ENCODE results near the gene SLC26A6. TPM values are rescaled to one million over a fixed set of nuclear protein-coding genes. Genes with fewer than 3 reads are reported as not detected.

Gene SLC26A6
- total and polyA plus RNA-seq, 2 of the 13 experiments (the other 11 are each of a cell fraction or from before 2014, with no cell fraction given) = 40.7 to 184 TPM

- TF ChIP-seq, protein P1, sequence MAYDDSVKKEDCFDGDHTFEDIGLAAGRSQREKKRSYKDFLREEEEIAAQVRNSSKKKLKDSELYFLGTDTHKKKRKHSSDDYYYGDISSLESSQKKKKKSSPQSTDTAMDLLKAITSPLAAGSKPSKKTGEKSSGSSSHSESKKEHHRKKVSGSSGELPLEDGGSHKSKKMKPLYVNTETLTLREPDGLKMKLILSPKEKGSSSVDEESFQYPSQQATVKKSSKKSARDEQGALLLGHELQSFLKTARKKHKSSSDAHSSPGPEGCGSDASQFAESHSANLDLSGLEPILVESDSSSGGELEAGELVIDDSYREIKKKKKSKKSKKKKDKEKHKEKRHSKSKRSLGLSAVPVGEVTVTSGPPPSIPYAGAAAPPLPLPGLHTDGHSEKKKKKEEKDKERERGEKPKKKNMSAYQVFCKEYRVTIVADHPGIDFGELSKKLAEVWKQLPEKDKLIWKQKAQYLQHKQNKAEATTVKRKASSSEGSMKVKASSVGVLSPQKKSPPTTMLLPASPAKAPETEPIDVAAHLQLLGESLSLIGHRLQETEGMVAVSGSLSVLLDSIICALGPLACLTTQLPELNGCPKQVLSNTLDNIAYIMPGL (CRISPR knock-in tag; IDR thresholded peaks at IDR 0.05; ENCODE audit: borderline replicate concordance in 1 of 2, low read depth in 1 of 2) = 0 out of 4 replicates have a peak, but pooled peaks of 1 of the 2 experiments have one; percentile 26
- no peak for TF ChIP-seq TBP (CRISPR knock-in tag; IDR thresholded peaks at IDR 0.05)
- TF ChIP-seq ZFX (CRISPR knock-in tag; IDR thresholded peaks at IDR 0.05; ENCODE audit: low read depth) = no peak
- TF ChIP-seq POLR2A (IDR thresholded peaks at IDR 0.05; ENCODE audit: insufficient read depth in 1 of 2, low read depth in 2 of 2, low read length in 2 of 2) = 0 out of 4 replicates have a peak, but pooled peaks of 1 of the 2 experiments have one; percentile 5
Measured at GRCh38 chr3:48596157-48596556, 39.1 kb downstream of the SLC26A6 start (continued).

- FAIRE-seq (no peak), ATAC-seq (peak; percentile 14), DNase-seq (ENCODE audit: low spot score) (peak; percentile 32)
- Histone ChIP-seq H3K4me1 (ENCODE audit: insufficient read depth, low read length) (peaks cover 35% of the 10 kb centered on the region), H3K9me3 (ENCODE audit: low read length) (no peaks in the 10 kb centered on the region), H4K20me1 (ENCODE audit: insufficient read depth, low read length) (0 out of 2 replicates have a peak, but pooled peaks cover 8% of the 10 kb centered on the region), H3K79me2 (ENCODE audit: insufficient read depth, low read length) (no peaks in the 10 kb centered on the region), H3K9ac (ENCODE audit: insufficient read depth, low read depth, low read length) (no peak overlapping the region), H2AFZ (ENCODE audit: low read length) (no peak overlapping the region), H3K4me3 (replicated peaks in 1 of 3; ENCODE audit: insufficient read depth in 1 of 3, low read depth in 2 of 3, low read length in 3 of 3) (no peak overlapping the region), H3K27ac (ENCODE audit: extremely low read length, insufficient read depth, low read length) (no peak overlapping the region), H3K36me3 (replicated peaks in 1 of 2; ENCODE audit: control insufficient read depth in 1 of 2, insufficient read depth in 2 of 2, low read length in 2 of 2) (peaks cover 16 to 30% of the 10 kb centered on the region in 2 experiments; a peak in 4 of 5 replicates), H3K4me2 (ENCODE audit: low read depth, low read length) (peak overlapping the region; percentile 36; the same call in 1 of the 2 replicates), H3K27me3 (ENCODE audit: control insufficient read depth in 1 of 2, insufficient read depth in 2 of 2, low read length in 2 of 2) (no peaks in the 10 kb centered on the region)
- in situ Hi-C loops (cut with HindIII; ENCODE audit: extremely low pct_ligation_motif_present, low pct_unique_long_range_greater_than_20kb) = no loop called here
- BruUV-seq (replicated peaks) = no TSS peak
- intact Hi-C loops (cut with micrococcal nuclease; ENCODE audit: unreplicated experiment) = no loop called here
- WGBS (ENCODE audit: low lambda C conversion rate) = 26% methylated on average over 5 of the region's 10 CpGs
- ChIA-PET CTCF (ENCODE audit: low intra/inter-chr PET ratio, low total read pairs) (no interaction called here), POLR2A (interaction anchor here (1.3 kb wide), 1 partner anchor 40 kb away, joined by 4 read pairs; the partner anchor contains the start of gene SLC26A6)
- TF ChIP-seq POLR2AphosphoS5 (IDR thresholded peaks at IDR 0.05; ENCODE audit: low read depth, low read length) (no peak), MBNL3 (CRISPR knock-in tag; conservative IDR thresholded peaks at IDR 0.05) (no peak), ZZZ3 (CRISPR knock-in tag; IDR thresholded peaks at IDR 0.05; ENCODE audit: borderline replicate concordance) (no peak), HNRNPLL (IDR thresholded peaks at IDR 0.05; ENCODE audit: low read depth, low read length, poor library complexity, severe bottlenecking) (no peak), ZNF713 (CRISPR knock-in tag; IDR thresholded peaks at IDR 0.05) (no peak)
- TF ChIP-seq, protein P2, sequence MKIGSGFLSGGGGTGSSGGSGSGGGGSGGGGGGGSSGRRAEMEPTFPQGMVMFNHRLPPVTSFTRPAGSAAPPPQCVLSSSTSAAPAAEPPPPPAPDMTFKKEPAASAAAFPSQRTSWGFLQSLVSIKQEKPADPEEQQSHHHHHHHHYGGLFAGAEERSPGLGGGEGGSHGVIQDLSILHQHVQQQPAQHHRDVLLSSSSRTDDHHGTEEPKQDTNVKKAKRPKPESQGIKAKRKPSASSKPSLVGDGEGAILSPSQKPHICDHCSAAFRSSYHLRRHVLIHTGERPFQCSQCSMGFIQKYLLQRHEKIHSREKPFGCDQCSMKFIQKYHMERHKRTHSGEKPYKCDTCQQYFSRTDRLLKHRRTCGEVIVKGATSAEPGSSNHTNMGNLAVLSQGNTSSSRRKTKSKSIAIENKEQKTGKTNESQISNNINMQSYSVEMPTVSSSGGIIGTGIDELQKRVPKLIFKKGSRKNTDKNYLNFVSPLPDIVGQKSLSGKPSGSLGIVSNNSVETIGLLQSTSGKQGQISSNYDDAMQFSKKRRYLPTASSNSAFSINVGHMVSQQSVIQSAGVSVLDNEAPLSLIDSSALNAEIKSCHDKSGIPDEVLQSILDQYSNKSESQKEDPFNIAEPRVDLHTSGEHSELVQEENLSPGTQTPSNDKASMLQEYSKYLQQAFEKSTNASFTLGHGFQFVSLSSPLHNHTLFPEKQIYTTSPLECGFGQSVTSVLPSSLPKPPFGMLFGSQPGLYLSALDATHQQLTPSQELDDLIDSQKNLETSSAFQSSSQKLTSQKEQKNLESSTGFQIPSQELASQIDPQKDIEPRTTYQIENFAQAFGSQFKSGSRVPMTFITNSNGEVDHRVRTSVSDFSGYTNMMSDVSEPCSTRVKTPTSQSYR (CRISPR knock-in tag; IDR thresholded peaks at IDR 0.05; ENCODE audit: borderline replicate concordance) = peak; percentile 39; the same call in 1 of the 2 replicates
Measured at GRCh38 chr3:48595526-48596121, 39.6 kb downstream of the SLC26A6 start.

Data from HepG2 (cell line).